ENCODE data around the gene MIER3. TPM values are rescaled to one million over a fixed set of nuclear protein-coding genes. Genes with fewer than 3 reads are reported as not detected.

MIER3 gene
- total RNA-seq, 1 experiment from 2014 or later, result 44.8 TPM

DNA sequence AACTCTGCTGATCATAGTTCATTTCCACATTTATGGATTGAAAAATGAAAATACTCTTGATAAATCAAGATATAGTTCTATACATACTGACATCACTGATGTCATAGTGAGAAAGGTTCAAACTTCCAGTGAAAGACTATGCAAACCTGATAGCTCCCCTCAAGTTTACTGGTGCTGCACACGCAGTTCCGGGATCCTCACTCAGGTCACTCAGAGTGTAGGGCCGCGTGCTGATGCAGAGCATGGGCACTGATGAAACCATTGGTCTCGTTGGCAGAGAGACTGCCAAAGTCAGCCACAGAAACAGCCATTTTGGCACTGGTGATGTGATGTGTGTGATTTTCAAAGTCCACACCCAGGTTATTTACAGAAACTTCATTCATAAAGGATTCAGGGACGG, 29.0 kb downstream of the MIER3 start:
- Histone ChIP-seq H3K23ac (ENCODE audit: insufficient read length, low read depth, low read length) (no peak overlapping the region), H4K5ac (ENCODE audit: insufficient read length, low read depth, low read length) (no peak overlapping the region), H3K18ac (ENCODE audit: insufficient read length, low read depth, low read length) (no peak overlapping the region), H2BK120ac (ENCODE audit: low read depth, low read length, poor library complexity, severe bottlenecking) (no peak overlapping the region), H4K91ac (ENCODE audit: insufficient read length, low read depth, low read length) (no peak overlapping the region), H3T11ph (ENCODE audit: low read length) (no peak overlapping the region), H3K23me2 (ENCODE audit: insufficient read length, low read depth, low read length, poor library complexity, severe bottlenecking) (no peaks in the 10 kb centered on the region), H3K4me2 (ENCODE audit: insufficient read depth, insufficient read length, low read length) (no peak overlapping the region), H3K14ac (ENCODE audit: insufficient read depth, low read length) (no peak overlapping the region), H3K27me3 (ENCODE audit: insufficient read depth, low read length) (no peaks in the 10 kb centered on the region), H2AK5ac (ENCODE audit: insufficient read length, low read length) (no peak overlapping the region), H2AFZ (ENCODE audit: low read length) (no peak overlapping the region), H3K79me1 (ENCODE audit: insufficient read depth, low read depth, low read length, poor library complexity, severe bottlenecking) (no peaks in the 10 kb centered on the region), H3K79me2 (ENCODE audit: insufficient read depth, low read length) (no peaks in the 10 kb centered on the region), H4K20me1 (ENCODE audit: control insufficient read depth, insufficient read depth, insufficient read length) (no peaks in the 10 kb centered on the region), H3K9me3 (ENCODE audit: control insufficient read depth, low read depth, low read length) (peaks cover 11% of the 10 kb centered on the region), H2BK20ac (ENCODE audit: low read depth, low read length, poor library complexity, severe bottlenecking) (no peak overlapping the region), H3K4me1 (ENCODE audit: insufficient read depth, low read length) (no peaks in the 10 kb centered on the region), H2BK15ac (ENCODE audit: low read depth, low read length) (no peak overlapping the region), H4K8ac (replicated peaks; ENCODE audit: insufficient read length, low read depth, low read length) (no peak overlapping the region), H2BK12ac (ENCODE audit: insufficient read length, low read depth, low read length) (no peak overlapping the region), H3K4ac (ENCODE audit: low read depth, low read length) (no peak overlapping the region), H3K27ac (ENCODE audit: insufficient read length, low read depth, low read length) (no peak overlapping the region), H3K56ac (ENCODE audit: insufficient read length, low read depth, low read length) (no peak overlapping the region), H2BK5ac (ENCODE audit: insufficient read length, low read length) (no peak overlapping the region), H3K9ac (ENCODE audit: extremely low read depth, insufficient read length, low read length) (no peak overlapping the region)
- Mint-ChIP-seq H3K27ac (no peak overlapping the region), H3K36me3 (ENCODE audit: insufficient read depth in 1 of 3, low read depth in 3 of 3) (peaks cover 53 to 69% (median 69%) of the 10 kb centered on the region in 3 experiments), H3K4me1 (peaks cover 7 to 8% of the 10 kb centered on the region in 2 experiments; a peak in 3 of 4 replicates), H3K4me3 (no peak overlapping the region), H3K27me3 (ENCODE audit: low read depth) (no peaks in the 10 kb centered on the region), H3K9me3 (peaks cover 0 to 27% of the 10 kb centered on the region in 2 experiments; a peak in 1 of 5 replicates)
- WGBS (ENCODE audit: extremely low coverage, insufficient read length, low lambda C conversion rate), result no CpG with 5 or more reads among the region's 6 CpGs
- TF ChIP-seq, protein P1, sequence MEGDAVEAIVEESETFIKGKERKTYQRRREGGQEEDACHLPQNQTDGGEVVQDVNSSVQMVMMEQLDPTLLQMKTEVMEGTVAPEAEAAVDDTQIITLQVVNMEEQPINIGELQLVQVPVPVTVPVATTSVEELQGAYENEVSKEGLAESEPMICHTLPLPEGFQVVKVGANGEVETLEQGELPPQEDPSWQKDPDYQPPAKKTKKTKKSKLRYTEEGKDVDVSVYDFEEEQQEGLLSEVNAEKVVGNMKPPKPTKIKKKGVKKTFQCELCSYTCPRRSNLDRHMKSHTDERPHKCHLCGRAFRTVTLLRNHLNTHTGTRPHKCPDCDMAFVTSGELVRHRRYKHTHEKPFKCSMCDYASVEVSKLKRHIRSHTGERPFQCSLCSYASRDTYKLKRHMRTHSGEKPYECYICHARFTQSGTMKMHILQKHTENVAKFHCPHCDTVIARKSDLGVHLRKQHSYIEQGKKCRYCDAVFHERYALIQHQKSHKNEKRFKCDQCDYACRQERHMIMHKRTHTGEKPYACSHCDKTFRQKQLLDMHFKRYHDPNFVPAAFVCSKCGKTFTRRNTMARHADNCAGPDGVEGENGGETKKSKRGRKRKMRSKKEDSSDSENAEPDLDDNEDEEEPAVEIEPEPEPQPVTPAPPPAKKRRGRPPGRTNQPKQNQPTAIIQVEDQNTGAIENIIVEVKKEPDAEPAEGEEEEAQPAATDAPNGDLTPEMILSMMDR (conservative IDR thresholded peaks at IDR 0.05), result no peak
- DNase-seq, result no peak

Data from H9 (cell line).